ENCODE measurements around the gene ENTHD1. TPM values are rescaled to one million over a fixed set of nuclear protein-coding genes. Genes with fewer than 3 reads are reported as not detected.

Gene ENTHD1
- polyA plus RNA-seq, 4 donors = 0.01 to 0.06 TPM; not detected in 2

GRCh38 chr22:39839204-39839603 lies 54.4 kb downstream of the ENTHD1 start:
- Histone ChIP-seq H3K27me3 (ENCODE audit: control insufficient read depth in 3 of 3, insufficient read depth in 3 of 3, low read length in 3 of 3) (peaks cover 0 to 7% (median 0%) of the 10 kb centered on the region in 3 donors), H3K4me1 (ENCODE audit: control insufficient read depth in 3 of 3, insufficient read depth in 2 of 3, low read depth in 1 of 3, low read length in 2 of 3) (no peaks in the 10 kb centered on the region), H3K27ac (ENCODE audit: low read depth in 1 of 3, low read length in 2 of 3) (no peak overlapping the region), H3K36me3 (ENCODE audit: control insufficient read depth in 3 of 3, insufficient read depth in 2 of 3, low read depth in 1 of 3, low read length in 3 of 3) (no peaks in the 10 kb centered on the region), H3K4me3 (ENCODE audit: low read depth in 1 of 3, low read length in 3 of 3) (no peak overlapping the region), H3K9me3 (ENCODE audit: control insufficient read depth in 2 of 2, insufficient read depth in 1 of 2, low read depth in 1 of 2, low read length in 1 of 2) (peaks cover 0 to 2% of the 10 kb centered on the region in 2 donors)
- 52 to 58% (median 58%) methylated on average over 5 of the region's 5 CpGs for WGBS, 3 donors
- DNase-seq = no peak
- FAIRE-seq = no peak

- no peak for FAIRE-seq
- H3K36me3 ChIP-seq (ENCODE audit: control insufficient read depth in 3 of 3, insufficient read depth in 2 of 3, low read depth in 1 of 3, low read length in 3 of 3) = no peaks in the 10 kb centered on the region
- WGBS, 3 donors = 63 to 82% (median 77%) methylated on average over 2 of the region's 2 CpGs
These were observed 60.0 kb downstream of the ENTHD1 start for GRCh38 chr22:39833610-39834009.

GRCh38 chr22:39833093-39833492 lies 60.5 kb downstream of the ENTHD1 start:
- no peak overlapping the region for H3K27ac ChIP-seq (ENCODE audit: low read depth in 1 of 3, low read length in 2 of 3)
- WGBS, 3 donors = 11 to 29% (median 14%) methylated on average over 1 of the region's 1 CpG
- no peaks in the 10 kb centered on the region for H3K9me3 ChIP-seq (ENCODE audit: control insufficient read depth in 2 of 2, insufficient read depth in 1 of 2, low read depth in 1 of 2, low read length in 1 of 2)
- H3K27me3 ChIP-seq (ENCODE audit: control insufficient read depth in 3 of 3, insufficient read depth in 3 of 3, low read length in 3 of 3) = peaks cover 0 to 12% (median 0%) of the 10 kb centered on the region in 3 donors
- H3K36me3 ChIP-seq (ENCODE audit: control insufficient read depth in 3 of 3, insufficient read depth in 2 of 3, low read depth in 1 of 3, low read length in 3 of 3) = no peaks in the 10 kb centered on the region
- DNase-seq = no peak
- H3K4me1 ChIP-seq (ENCODE audit: control insufficient read depth in 3 of 3, insufficient read depth in 2 of 3, low read depth in 1 of 3, low read length in 2 of 3) = no peaks in the 10 kb centered on the region
- no peak for FAIRE-seq
- no peak overlapping the region for H3K4me3 ChIP-seq (ENCODE audit: low read depth in 1 of 3, low read length in 3 of 3)

More at GRCh38 chr22:39833610-39834009, 60.0 kb downstream of the ENTHD1 start:
- peaks cover 0 to 12% (median 0%) of the 10 kb centered on the region in 3 donors for H3K27me3 ChIP-seq (ENCODE audit: control insufficient read depth in 3 of 3, insufficient read depth in 3 of 3, low read length in 3 of 3)
- no peak overlapping the region for H3K27ac ChIP-seq (ENCODE audit: low read depth in 1 of 3, low read length in 2 of 3)
- H3K9me3 ChIP-seq (ENCODE audit: control insufficient read depth in 2 of 2, insufficient read depth in 1 of 2, low read depth in 1 of 2, low read length in 1 of 2) = no peaks in the 10 kb centered on the region
- no peaks in the 10 kb centered on the region for H3K4me1 ChIP-seq (ENCODE audit: control insufficient read depth in 3 of 3, insufficient read depth in 2 of 3, low read depth in 1 of 3, low read length in 2 of 3)
- DNase-seq = no peak
- H3K4me3 ChIP-seq (ENCODE audit: low read depth in 1 of 3, low read length in 3 of 3) = no peak overlapping the region

- DNase-seq = no peak
- peaks cover 0 to 11% (median 0%) of the 10 kb centered on the region in 3 donors for H3K27me3 ChIP-seq (ENCODE audit: control insufficient read depth in 3 of 3, insufficient read depth in 3 of 3, low read length in 3 of 3)
- no peak for FAIRE-seq
These were observed 60.9 kb downstream of the ENTHD1 start for GRCh38 chr22:39832627-39833074.

GRCh38 chr22:39825661-39826102 lies 67.9 kb downstream of the ENTHD1 start:
- no peak for DNase-seq
- Histone ChIP-seq H3K4me3 (ENCODE audit: low read depth in 1 of 3, low read length in 3 of 3) (no peak overlapping the region), H3K4me1 (ENCODE audit: control insufficient read depth in 3 of 3, insufficient read depth in 2 of 3, low read depth in 1 of 3, low read length in 2 of 3) (no peaks in the 10 kb centered on the region), H3K9me3 (ENCODE audit: control insufficient read depth in 2 of 2, insufficient read depth in 1 of 2, low read depth in 1 of 2, low read length in 1 of 2) (no peaks in the 10 kb centered on the region), H3K27me3 (ENCODE audit: control insufficient read depth in 3 of 3, insufficient read depth in 3 of 3, low read length in 3 of 3) (peaks cover 0 to 2% (median 0%) of the 10 kb centered on the region in 3 donors), H3K27ac (ENCODE audit: low read depth in 1 of 3, low read length in 2 of 3) (no peak overlapping the region), H3K36me3 (ENCODE audit: control insufficient read depth in 3 of 3, insufficient read depth in 2 of 3, low read depth in 1 of 3, low read length in 3 of 3) (no peaks in the 10 kb centered on the region)
- FAIRE-seq = no peak
- WGBS, 3 donors = 83 to 85% (median 84%) methylated on average over 3 of the region's 3 CpGs

More at GRCh38 chr22:39832627-39833074, 60.9 kb downstream of the ENTHD1 start:
- Histone ChIP-seq H3K4me1 (ENCODE audit: control insufficient read depth in 3 of 3, insufficient read depth in 2 of 3, low read depth in 1 of 3, low read length in 2 of 3) (no peaks in the 10 kb centered on the region), H3K4me3 (ENCODE audit: low read depth in 1 of 3, low read length in 3 of 3) (no peak overlapping the region), H3K27ac (ENCODE audit: low read depth in 1 of 3, low read length in 2 of 3) (no peak overlapping the region), H3K36me3 (ENCODE audit: control insufficient read depth in 3 of 3, insufficient read depth in 2 of 3, low read depth in 1 of 3, low read length in 3 of 3) (no peaks in the 10 kb centered on the region), H3K9me3 (ENCODE audit: control insufficient read depth in 2 of 2, insufficient read depth in 1 of 2, low read depth in 1 of 2, low read length in 1 of 2) (no peaks in the 10 kb centered on the region)
- 56 to 64% (median 62%) methylated on average over 7 of the region's 7 CpGs for WGBS, 3 donors

GRCh38 chr22:39821008-39821407 lies 72.6 kb downstream of the ENTHD1 start:
- no peak for DNase-seq
- no peaks in the 10 kb centered on the region for H3K4me1 ChIP-seq (ENCODE audit: control insufficient read depth in 3 of 3, insufficient read depth in 2 of 3, low read depth in 1 of 3, low read length in 2 of 3)
- H3K4me3 ChIP-seq (ENCODE audit: low read depth in 1 of 3, low read length in 3 of 3) = no peak overlapping the region
- 67 to 77% (median 76%) methylated on average over 3 of the region's 3 CpGs for WGBS, 3 donors
- H3K27me3 ChIP-seq (ENCODE audit: control insufficient read depth in 3 of 3, insufficient read depth in 3 of 3, low read length in 3 of 3) = peaks cover 0 to 5% (median 5%) of the 10 kb centered on the region in 3 donors
- H3K36me3 ChIP-seq (ENCODE audit: control insufficient read depth in 3 of 3, insufficient read depth in 2 of 3, low read depth in 1 of 3, low read length in 3 of 3) = no peaks in the 10 kb centered on the region
- no peaks in the 10 kb centered on the region for H3K9me3 ChIP-seq (ENCODE audit: control insufficient read depth in 2 of 2, insufficient read depth in 1 of 2, low read depth in 1 of 2, low read length in 1 of 2)
- no peak overlapping the region for H3K27ac ChIP-seq (ENCODE audit: low read depth in 1 of 3, low read length in 2 of 3)
- no peak for FAIRE-seq

GRCh38 chr22:39820256-39820655 lies 73.3 kb downstream of the ENTHD1 start:
- FAIRE-seq (no peak), DNase-seq (no peak)
- Histone ChIP-seq H3K9me3 (ENCODE audit: control insufficient read depth in 2 of 2, insufficient read depth in 1 of 2, low read depth in 1 of 2, low read length in 1 of 2) (no peaks in the 10 kb centered on the region), H3K27ac (ENCODE audit: low read depth in 1 of 3, low read length in 2 of 3) (no peak overlapping the region), H3K4me3 (ENCODE audit: low read depth in 1 of 3, low read length in 3 of 3) (no peak overlapping the region), H3K36me3 (ENCODE audit: control insufficient read depth in 3 of 3, insufficient read depth in 2 of 3, low read depth in 1 of 3, low read length in 3 of 3) (no peaks in the 10 kb centered on the region), H3K27me3 (ENCODE audit: control insufficient read depth in 3 of 3, insufficient read depth in 3 of 3, low read length in 3 of 3) (peaks cover 0 to 5% (median 5%) of the 10 kb centered on the region in 3 donors), H3K4me1 (ENCODE audit: control insufficient read depth in 3 of 3, insufficient read depth in 2 of 3, low read depth in 1 of 3, low read length in 2 of 3) (no peaks in the 10 kb centered on the region)
- WGBS, 3 donors = 68 to 72% (median 68%) methylated on average over 4 of the region's 4 CpGs

GRCh38 chr22:39819429-39819828 lies 74.1 kb downstream of the ENTHD1 start:
- FAIRE-seq (no peak), DNase-seq (no peak)
- Histone ChIP-seq H3K4me3 (ENCODE audit: low read depth in 1 of 3, low read length in 3 of 3) (no peak overlapping the region), H3K9me3 (ENCODE audit: control insufficient read depth in 2 of 2, insufficient read depth in 1 of 2, low read depth in 1 of 2, low read length in 1 of 2) (no peaks in the 10 kb centered on the region), H3K36me3 (ENCODE audit: control insufficient read depth in 3 of 3, insufficient read depth in 2 of 3, low read depth in 1 of 3, low read length in 3 of 3) (no peaks in the 10 kb centered on the region), H3K27ac (ENCODE audit: low read depth in 1 of 3, low read length in 2 of 3) (no peak overlapping the region), H3K27me3 (ENCODE audit: control insufficient read depth in 3 of 3, insufficient read depth in 3 of 3, low read length in 3 of 3) (peaks cover 0 to 5% (median 5%) of the 10 kb centered on the region in 3 donors), H3K4me1 (ENCODE audit: control insufficient read depth in 3 of 3, insufficient read depth in 2 of 3, low read depth in 1 of 3, low read length in 2 of 3) (no peaks in the 10 kb centered on the region)
- 69 to 80% (median 69%) methylated on average over 2 of the region's 2 CpGs for WGBS, 3 donors

- DNase-seq = no peak
- WGBS, 3 donors = 44 to 58% (median 51%) methylated on average over 5 of the region's 5 CpGs
- no peaks in the 10 kb centered on the region for H3K9me3 ChIP-seq (ENCODE audit: control insufficient read depth in 2 of 2, insufficient read depth in 1 of 2, low read depth in 1 of 2, low read length in 1 of 2)
- H3K27ac ChIP-seq (ENCODE audit: low read depth in 1 of 3, low read length in 2 of 3) = no peak overlapping the region
- no peak overlapping the region for H3K4me3 ChIP-seq (ENCODE audit: low read depth in 1 of 3, low read length in 3 of 3)
- H3K36me3 ChIP-seq (ENCODE audit: control insufficient read depth in 3 of 3, insufficient read depth in 2 of 3, low read depth in 1 of 3, low read length in 3 of 3) = no peaks in the 10 kb centered on the region
- FAIRE-seq = no peak
- peaks cover 0 to 5% (median 3%) of the 10 kb centered on the region in 3 donors for H3K27me3 ChIP-seq (ENCODE audit: control insufficient read depth in 3 of 3, insufficient read depth in 3 of 3, low read length in 3 of 3)
- no peaks in the 10 kb centered on the region for H3K4me1 ChIP-seq (ENCODE audit: control insufficient read depth in 3 of 3, insufficient read depth in 2 of 3, low read depth in 1 of 3, low read length in 2 of 3)
These were observed 75.5 kb downstream of the ENTHD1 start for GRCh38 chr22:39818094-39818493.
